ENCODE results near the gene UPF2.

- no peak for TF ChIP-seq CTCF (optimal IDR thresholded peaks at IDR 0.05 in 1 of 3, IDR thresholded peaks at IDR 0.05 in 1 of 3, conservative IDR thresholded peaks at IDR 0.05 in 1 of 3; ENCODE audit: extremely low read depth in 1 of 3, insufficient read depth in 2 of 3, low read length in 3 of 3)
- no peak for TF ChIP-seq EZH2 (IDR thresholded peaks at IDR 0.05; ENCODE audit: low read length)
These were observed 108.3 kb downstream of the UPF2 start for GRCh38 chr10:11934262-11934661.
